D341Med (cell line): Measurements from ENCODE around the gene NUDT3.
"Not testable (repeated sequence)": the region's sequence is repeated elsewhere in the genome, so short reads cannot be mapped to it uniquely, and the experiment has no call there.

Experiments used
- DNase-seq: peaks from one replicate; pipeline ENCODE4 v3.0.0; 2012; ENCODE audit warnings: low spot score

The NUDT3 gene

DNA sequence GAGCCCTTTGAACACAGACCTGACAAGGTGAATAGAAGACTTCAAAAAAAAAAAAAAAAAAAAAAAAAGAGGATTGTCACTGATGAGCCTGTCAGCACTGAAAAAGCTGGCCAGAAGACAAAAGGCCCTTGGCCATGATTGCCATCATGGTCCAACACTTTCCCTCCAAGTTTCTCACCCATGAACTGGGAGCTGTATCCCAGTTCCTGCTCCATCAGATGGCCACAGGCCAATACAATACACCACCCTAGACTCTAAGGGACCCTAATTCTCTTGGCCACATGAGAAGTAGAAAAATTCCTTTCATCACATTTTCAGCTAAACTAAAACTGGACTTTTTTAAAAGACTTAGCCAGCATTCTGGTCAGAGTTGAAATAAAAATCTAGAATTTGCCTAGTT is 50.2 kb downstream of the NUDT3 start:
- no peak for DNase-seq

DNA sequence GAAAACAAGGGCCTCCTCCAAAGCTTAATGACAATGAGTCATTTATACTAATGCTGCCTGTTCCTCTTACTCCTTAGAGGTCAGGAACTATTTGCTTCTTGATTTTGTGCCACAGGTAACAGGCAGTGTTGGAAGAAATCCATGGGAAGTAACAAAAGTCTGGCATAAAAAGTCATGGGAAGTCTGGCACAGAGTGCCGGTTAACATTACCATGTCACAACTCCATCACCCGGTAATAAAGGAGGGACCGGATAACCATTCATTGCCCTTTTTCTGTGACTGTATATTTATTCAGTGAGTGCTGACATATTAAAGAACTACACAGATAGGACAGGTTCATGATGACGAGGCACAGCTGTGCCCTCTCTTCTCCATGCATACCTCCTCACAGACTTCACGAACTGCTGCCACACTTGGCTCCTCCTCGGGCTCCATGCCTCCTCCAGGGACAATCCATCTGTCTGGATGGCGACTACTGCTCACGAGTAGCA is 50.9 kb downstream of the NUDT3 start:
- no peak for DNase-seq

DNA sequence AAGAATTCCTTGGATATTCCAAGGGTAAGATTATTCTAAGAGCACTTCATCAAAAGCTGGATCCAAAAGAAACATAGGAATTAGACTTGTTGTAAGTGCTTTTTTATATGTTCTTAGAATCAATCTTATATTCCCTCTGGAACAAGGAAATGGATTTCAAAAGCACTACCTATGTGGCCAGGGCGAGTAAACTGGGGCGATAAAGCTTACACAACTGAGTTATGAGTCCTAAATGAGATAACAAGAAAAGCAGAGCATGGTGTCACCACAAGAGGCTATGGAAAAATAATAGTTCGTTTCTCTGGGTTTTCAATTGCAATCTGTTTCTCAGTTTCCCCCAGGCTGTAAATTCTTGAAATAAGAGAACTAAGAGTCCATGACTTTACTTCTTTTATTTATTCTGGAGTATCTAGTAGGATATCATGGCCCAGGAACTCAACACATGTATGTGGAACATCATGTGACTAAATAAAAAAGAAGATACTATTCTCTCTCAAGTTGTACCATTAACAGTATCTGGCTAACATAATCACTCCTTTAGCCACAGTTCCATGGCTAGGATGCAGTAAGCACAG is 51.5 kb downstream of the NUDT3 start:
- DNase-seq, result no peak

DNA sequence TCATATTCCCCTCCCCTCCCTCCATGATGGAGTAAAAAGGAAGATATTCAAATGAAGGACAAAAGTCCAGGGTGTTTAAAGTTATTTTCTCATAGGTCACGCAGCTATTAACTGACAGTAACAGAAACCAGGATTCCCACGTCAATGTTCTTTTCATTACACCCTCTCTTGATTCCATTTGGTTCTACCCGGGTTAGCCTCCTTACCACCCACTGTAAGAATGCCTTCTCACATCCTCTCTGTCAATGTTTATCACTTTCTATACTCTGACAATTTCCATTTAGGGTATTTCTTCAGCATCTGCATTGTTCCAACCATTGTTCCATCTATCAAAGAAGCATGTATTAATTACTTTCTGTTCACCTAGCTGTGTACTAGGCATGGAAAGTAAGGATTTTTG is 52.1 kb downstream of the NUDT3 start:
- DNase-seq, result no peak

DNA sequence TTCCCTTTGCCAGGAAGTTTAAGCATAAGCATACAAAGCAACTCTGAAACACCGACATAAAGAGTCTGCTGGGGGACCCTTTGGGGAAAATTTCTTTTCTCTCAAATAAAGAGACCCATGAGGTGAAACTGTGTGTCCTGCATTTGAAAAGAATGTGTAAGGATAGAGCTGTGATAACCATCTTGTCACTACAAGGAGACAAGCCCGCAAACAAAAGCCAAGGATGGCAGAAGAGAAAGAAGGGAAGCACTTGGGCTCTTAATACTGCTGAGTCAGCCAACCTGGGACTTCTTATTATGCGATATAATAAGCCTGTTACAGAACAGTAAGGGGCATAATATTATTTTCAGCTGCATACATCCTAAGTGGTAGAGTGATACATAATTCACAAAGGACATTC is 52.5 kb downstream of the NUDT3 start:
- no peak for DNase-seq

GRCh38 chr6:34339432-34339831 is 53.0 kb downstream of the NUDT3 start:
- DNase-seq, result no peak

GRCh38 chr6:34338811-34339210 is 53.7 kb downstream of the NUDT3 start:
- DNase-seq, result peak; percentile 39

DNA sequence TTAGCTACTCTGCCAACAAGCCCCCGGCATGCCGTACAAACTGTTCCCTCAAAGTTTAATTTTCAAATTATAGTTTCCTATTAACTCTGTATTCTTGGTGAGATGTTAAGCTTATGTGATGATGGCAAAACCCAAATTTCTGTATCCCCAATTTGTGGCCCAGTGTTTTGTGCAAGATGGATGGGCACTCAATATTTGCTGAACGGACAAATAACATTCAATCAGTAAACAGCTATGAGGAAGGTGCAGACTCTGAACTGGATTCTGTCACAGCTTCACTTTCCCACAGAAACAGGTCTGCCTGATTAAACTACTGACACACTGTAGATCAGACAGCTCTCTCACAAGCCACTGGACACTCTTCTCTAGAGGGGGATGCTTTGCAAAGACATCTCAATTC is 54.1 kb downstream of the NUDT3 start:
- DNase-seq, result no peak

DNA sequence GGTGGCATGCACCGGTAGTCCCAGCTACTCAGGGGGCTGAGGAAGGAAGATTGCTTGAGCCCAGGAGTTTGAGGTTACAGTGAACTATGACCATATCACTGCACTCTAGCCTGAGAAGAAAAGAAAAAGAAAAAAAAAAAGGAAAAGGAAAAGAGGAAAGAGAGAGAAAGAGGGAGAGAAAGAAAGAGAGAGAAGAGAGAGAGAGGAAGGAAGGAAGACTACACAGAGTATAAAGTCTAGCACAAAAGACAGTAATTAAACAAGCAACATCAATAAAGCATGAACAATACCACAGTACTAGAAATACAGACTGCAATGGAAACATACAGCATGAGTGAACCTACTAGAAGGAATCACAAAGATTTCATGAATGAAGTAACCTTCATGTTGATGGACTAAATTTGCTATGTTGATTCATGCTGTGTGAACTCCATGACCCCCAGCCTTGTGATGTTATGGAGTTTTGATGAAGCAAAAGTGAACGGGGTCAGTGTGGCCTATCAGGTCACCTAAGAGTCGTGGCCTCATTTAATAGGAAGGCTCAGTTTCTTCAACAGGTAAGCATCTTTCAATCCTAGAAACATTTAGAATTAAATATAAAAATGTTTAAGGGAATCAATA is 57.6 kb downstream of the NUDT3 start:
- DNase-seq, result no peak

DNA sequence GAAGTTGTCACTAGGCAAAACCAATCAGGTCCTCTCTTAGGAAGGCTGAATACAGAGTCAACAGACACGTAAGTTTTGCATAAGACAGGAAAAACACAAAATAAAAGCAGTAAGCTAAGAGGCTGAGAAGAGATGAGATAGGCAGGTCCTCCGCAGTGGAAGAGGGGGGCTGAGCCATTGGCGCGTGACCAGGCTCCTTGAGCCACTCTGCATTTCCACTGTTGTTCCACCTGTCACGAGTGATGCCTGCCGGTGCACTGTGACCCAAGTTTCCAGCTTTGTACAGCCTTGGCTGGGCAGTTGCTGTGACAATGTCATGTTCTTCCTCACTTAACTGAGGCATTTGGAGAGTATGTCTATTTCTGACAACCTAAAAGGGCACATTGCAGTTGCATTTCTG is 58.6 kb downstream of the NUDT3 start:
- no peak for DNase-seq

DNA sequence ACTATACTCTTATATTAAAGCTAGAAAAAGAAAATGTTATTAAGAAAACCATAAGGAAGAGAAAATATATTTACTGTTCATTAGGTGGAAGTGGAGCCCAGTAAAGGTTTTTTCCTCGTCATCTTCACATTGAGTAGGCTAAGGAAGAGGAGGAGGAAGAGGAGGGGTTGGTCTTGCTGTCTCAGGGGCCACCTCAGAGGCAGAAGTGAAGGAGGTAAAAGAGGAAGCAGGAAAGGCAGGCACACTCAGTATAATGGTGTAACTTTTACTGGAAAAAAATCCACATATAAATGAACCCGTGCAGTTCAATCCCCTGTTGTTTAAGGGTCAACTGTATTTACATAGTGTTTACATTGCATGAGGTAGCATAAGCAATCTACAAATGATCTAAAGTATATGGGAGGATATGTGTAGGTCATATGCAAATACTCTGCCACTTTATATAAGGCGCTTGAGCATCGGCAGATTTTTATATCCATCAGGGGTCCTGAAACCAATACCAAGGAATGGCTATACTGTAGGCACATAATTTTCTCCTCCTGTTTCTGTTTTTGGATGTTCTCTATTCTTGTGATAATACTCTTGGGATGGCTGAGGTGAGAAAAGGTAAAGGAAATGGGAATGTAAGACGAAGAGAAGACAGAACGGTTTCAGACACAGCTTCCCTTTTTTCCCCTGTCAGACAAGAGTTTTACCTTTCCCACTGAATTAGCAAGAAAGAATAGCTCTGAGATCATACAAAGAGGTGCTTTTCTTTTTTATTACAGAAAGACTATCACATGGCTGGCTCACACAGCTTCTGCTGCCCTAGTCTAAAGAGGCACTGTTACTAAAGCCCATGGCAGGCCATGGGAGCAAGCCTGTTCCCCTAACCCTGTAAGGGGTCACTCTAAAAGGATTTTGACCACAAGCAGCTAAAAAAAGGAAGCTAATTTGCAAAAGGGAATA is 59.9 kb downstream of the NUDT3 start:
- no peak for DNase-seq

GRCh38 chr6:34331371-34332050 is 61.0 kb downstream of the NUDT3 start:
- no peak for DNase-seq

- DNase-seq, result not testable (repeated sequence)
These were observed 62.7 kb downstream of the NUDT3 start for GRCh38 chr6:34329814-34330213.

- DNase-seq, result no peak
These were observed 63.5 kb downstream of the NUDT3 start for GRCh38 chr6:34328969-34329368.

- DNase-seq, result not testable (repeated sequence)
These were observed 64.9 kb downstream of the NUDT3 start for GRCh38 chr6:34327313-34328205.

- no peak for DNase-seq
These were observed 66.8 kb downstream of the NUDT3 start for GRCh38 chr6:34325633-34326032.

- DNase-seq, result no peak
These were observed 67.6 kb downstream of the NUDT3 start for GRCh38 chr6:34324738-34325444.

GRCh38 chr6:34324221-34324620 is 68.2 kb downstream of the NUDT3 start:
- not testable (repeated sequence) for DNase-seq

GRCh38 chr6:34323300-34323699 is 69.2 kb downstream of the NUDT3 start:
- DNase-seq, result no peak

GRCh38 chr6:34322732-34323131 is 69.7 kb downstream of the NUDT3 start:
- DNase-seq, result no peak

- DNase-seq, result no peak
These were observed 70.6 kb downstream of the NUDT3 start for GRCh38 chr6:34321821-34322220.
